Epithelial cell of esophagus (primary cell): ENCODE results near the gene OR1F1.
"Not testable (repeated sequence)": the region's sequence is repeated elsewhere in the genome, so short reads cannot be mapped to it uniquely, and the experiment has no call there.

Experiments
- DNase-seq: peaks from one replicate; pipeline ENCODE4 v3.0.0; 2010; ENCODE audit warnings: low read depth
- H3K4me3 ChIP-seq: 2 replicates; pipeline ENCODE4 v1.5.1; 2011; ENCODE audit warnings: mild to moderate bottlenecking, low read length, control low read depth
- TF ChIP-seq, protein P1 (sequence below): IDR thresholded peaks from 2 replicates; pipeline ENCODE4 v1.5.1; 2011; ENCODE audit warnings: low read depth, mild to moderate bottlenecking, low read length, control low read depth, inconsistent platforms; ENCODE audit not compliant: insufficient read depth; ENCODE audit errors: missing control alignments

Gene OR1F1

DNA sequence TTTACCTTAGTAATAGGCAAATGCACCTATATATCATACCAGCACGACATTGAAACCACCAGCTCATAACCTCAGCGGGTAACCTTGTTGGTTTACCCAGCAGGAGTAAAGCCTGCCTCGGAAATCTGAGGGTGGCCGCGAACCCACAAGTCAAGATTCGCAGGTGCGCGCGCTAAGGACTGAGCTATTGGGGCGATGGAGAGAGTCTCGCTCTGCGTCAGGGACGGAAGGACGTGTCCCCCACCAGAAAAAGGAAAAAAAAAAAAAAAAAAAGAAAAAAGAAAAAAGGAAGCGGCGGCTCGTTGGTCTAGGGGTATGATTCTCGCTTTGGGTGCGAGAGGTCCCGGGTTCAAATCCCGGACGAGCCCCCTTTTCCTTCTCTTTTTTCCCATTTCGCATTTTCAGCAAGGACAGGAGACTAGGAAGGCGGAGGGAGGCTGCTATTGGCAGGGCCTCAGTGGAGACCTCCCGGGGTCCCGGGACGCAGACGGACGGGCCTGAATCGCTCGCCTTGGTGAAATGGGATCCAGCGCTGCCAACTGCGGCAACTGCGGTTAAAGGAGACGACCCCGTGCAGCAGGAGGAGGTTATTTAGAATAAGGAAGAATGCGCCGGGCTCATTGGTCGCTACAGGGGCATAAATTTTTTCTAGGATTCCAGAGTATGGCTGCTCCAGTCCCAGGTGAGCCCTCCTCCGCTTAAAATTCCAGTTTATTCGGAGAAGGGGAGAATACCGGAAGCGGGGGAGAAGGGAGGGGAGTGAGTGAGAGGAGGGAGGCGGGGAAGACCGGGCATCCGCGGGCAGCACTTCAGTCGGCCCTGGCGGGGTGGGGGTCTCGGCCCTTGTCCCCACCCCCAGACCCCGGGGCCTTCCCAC lies at the start of gene OR1F1:
Gene OR1F1 (plus strand): TSS at position 407 of the 877 bp plus-strand sequence.
- peak; percentile 69 for DNase-seq
- TF ChIP-seq, protein P1, sequence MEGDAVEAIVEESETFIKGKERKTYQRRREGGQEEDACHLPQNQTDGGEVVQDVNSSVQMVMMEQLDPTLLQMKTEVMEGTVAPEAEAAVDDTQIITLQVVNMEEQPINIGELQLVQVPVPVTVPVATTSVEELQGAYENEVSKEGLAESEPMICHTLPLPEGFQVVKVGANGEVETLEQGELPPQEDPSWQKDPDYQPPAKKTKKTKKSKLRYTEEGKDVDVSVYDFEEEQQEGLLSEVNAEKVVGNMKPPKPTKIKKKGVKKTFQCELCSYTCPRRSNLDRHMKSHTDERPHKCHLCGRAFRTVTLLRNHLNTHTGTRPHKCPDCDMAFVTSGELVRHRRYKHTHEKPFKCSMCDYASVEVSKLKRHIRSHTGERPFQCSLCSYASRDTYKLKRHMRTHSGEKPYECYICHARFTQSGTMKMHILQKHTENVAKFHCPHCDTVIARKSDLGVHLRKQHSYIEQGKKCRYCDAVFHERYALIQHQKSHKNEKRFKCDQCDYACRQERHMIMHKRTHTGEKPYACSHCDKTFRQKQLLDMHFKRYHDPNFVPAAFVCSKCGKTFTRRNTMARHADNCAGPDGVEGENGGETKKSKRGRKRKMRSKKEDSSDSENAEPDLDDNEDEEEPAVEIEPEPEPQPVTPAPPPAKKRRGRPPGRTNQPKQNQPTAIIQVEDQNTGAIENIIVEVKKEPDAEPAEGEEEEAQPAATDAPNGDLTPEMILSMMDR = no peak
- peak within 1 kb of the TSS; percentile 62 for H3K4me3 ChIP-seq

DNA sequence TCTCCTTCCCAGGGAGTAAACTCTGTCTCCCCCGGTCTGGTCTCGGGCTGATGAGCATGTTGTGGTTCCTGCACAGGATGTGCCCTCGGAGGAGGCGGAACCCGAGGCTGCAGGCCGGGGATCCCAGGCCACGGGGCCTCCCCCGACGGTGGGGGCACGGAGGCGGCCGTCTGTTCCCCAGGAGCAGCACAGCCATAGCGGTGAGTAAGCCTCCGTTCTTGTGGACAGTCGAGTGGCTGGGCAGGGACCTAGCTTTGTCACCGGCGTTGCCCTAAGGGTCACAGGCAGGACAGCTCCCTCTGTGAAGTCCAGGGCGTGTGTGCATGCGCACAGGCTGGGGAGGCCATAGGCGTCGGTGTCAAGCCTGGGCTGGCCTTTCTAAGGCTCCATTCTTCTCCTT lies 49.7 kb upstream of the OR1F1 start:
- no peak for DNase-seq
- TF ChIP-seq, protein P1 = no peak
- no peak overlapping the region for H3K4me3 ChIP-seq

DNA sequence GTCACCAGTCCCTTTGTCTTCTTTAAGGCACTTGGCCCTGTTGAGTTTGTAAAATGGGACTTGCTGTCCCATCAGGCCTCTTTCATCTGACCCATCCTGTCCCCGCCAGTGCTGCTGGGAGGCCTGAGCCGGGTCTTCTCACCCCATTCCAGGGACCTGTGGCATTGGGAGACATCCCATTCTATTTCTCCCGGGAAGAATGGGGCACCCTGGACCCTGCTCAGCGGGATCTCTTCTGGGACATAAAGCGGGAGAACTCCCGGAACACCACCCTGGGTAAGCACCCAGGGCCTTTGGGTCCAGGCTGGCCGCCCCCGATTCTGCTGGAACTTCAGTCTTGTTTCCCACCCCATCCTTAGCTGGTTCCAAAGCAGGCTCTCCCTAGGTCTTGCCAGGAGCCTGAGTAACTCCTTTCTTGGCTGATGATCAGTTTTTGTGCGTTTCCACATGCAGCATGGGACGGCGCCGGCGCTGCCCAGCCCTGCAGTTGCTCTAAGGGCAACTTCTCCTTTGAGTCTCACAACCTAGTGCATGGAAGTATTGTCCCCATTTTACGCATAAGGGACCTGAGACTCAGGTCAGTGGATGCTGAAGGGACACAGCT lies 49.1 kb upstream of the OR1F1 start:
- DNase-seq = no peak
- TF ChIP-seq, protein P1 = no peak
- H3K4me3 ChIP-seq = no peak overlapping the region

DNA sequence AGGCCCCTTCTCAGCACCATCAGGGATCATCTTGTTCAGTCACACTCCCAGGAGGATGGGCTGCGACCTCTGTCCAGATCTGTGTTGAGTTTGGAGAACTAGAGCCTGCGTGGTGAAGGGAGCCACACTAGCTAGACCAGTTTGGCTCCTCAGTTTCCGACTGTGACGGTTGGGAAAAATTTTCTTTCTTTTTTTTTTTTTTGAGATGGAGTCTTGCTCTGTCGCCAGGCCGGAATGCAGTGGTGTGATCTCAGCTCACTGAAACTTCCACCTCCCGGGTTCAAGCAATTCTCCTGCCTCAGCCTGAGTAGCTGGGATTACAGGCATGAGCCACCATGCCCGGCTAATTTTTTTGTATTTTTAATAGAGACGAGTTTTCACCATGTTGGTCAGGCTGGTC lies 48.4 kb upstream of the OR1F1 start:
- H3K4me3 ChIP-seq = not testable (repeated sequence)
- peak; percentile 67 for DNase-seq

DNA sequence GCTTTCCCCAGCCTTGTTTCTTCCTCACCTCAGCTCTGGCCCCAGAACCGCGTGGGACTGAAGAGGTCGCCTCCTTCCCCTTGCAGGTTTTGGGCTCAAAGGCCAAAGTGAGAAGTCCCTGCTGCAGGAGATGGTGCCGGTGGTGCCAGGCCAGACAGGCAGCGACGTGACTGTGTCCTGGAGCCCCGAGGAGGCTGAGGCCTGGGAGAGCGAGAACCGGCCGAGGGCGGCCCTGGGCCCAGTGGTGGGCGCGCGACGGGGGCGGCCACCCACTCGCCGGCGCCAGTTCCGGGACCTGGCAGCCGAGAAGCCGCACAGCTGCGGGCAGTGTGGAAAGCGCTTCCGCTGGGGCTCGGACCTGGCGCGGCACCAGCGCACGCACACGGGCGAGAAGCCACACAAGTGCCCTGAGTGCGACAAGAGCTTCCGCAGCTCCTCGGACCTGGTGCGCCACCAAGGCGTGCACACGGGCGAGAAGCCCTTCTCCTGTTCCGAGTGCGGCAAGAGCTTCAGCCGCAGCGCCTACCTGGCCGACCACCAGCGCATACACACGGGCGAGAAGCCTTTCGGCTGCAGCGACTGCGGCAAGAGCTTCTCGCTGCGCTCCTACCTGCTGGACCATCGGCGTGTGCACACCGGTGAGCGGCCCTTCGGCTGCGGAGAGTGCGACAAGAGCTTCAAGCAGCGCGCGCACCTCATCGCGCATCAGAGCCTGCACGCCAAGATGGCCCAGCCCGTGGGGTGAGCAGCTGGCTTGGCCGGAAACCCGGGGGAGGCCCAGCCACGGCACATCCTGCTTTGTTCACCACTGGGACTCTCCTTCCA lies 47.2 kb upstream of the OR1F1 start:
- TF ChIP-seq, protein P1 = no peak
- DNase-seq = no peak
- H3K4me3 ChIP-seq = no peak overlapping the region

DNA sequence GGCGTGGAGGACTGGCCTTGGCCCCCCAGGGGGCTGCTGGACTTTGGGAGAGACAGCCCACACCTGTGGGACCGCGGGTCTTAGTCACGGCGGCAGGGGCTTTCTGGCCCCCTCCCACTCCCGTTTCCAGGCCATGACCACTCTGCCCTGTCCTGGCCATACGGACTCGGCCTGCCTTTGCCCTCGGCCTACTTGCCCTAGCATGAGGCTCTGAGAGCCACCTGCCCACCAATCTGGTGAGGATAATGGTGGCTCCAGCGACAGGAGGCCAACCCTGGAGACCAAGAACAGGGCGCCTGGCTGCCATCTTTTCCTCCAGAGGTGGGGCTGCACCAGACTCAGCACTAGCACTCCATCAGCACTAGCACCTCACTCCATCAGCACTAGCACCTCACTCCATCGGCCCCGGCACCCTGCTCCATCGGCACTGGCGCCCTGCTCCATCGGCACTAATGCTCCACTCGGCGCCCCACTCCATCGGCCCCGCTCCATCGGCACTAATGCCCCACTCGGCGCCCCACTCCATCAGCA lies 46.2 kb upstream of the OR1F1 start:
- DNase-seq = no peak
- TF ChIP-seq, protein P1 = no peak
- no peak overlapping the region for H3K4me3 ChIP-seq

DNA sequence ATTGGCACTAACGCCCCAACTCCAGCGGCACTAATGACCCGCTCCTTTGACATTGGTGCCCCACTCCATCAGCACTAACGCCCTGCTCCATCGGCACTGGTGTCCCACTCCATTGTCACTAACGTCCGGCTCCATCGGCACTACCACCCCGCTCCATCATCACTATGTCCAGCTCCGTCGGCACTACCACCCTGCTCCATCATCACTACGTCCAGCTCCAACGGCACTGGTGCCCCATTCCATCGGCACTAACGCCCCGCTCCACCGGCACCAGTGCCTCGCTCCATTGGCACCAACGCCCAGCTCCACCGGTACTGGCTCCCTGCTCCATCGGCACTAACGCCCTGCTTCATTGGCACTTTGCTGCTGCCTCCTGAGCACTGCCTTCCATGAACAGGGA lies 45.7 kb upstream of the OR1F1 start:
- TF ChIP-seq, protein P1 = no peak
- no peak for DNase-seq
- H3K4me3 ChIP-seq = no peak overlapping the region
